ENCODE data around the gene MRPL22.

GRCh38 chr5:154949781-154950180 lies 8.9 kb downstream of the MRPL22 start:
- TF ChIP-seq POLR2A (IDR thresholded peaks at IDR 0.05; ENCODE audit: low read depth, low read length) (no peak), TAF1 (IDR thresholded peaks at IDR 0.05; ENCODE audit: low read depth, low read length) (no peak), POLR2AphosphoS5 (IDR thresholded peaks at IDR 0.05; ENCODE audit: low read depth, low read length) (no peak)

Data from GM12891 (cell line).